COLO668 (cell line): Measurements from ENCODE around the gene FAM72D.
"Not testable (repeated sequence)": the region's sequence is repeated elsewhere in the genome, so short reads cannot be mapped to it uniquely, and the experiment has no call there.

ENCODE experiments used
- DNase-seq: peaks from one replicate; lab custom pipeline; 2025; ENCODE audit not compliant: unreplicated experiment; lab: John Stamatoyannopoulos, UW

Gene FAM72D

GRCh38 chr1:145144264-145144913, 48.6 kb downstream of the FAM72D start:
- DNase-seq: not testable (repeated sequence)

GRCh38 chr1:145146308-145146707, 50.5 kb downstream of the FAM72D start:
- DNase-seq: not testable (repeated sequence)

GRCh38 chr1:145147172-145147571, 51.4 kb downstream of the FAM72D start:
- DNase-seq: not testable (repeated sequence)

GRCh38 chr1:145155421-145155820, 59.6 kb downstream of the FAM72D start:
- DNase-seq: not testable (repeated sequence)

DNA sequence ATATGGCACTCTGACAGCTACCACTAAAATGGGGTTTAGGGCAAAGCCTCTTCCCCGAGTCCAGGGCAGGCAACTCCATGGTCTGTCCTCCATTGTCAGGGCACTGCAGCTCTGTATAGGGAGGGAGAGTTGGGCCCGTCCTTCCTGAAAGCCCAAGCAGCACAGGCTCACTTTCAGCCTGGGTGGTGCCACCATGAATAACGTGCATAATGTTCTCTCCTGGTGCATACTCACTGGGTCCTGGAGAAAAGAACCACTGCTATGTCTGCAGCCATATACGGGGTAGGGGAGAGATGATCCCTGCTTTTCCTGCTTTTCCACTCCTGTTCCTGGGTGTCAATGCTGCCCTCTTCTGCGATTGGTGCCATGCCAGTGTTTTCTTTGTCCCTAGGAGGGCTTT, 60.1 kb downstream of the FAM72D start:
- DNase-seq: not testable (repeated sequence)

DNA sequence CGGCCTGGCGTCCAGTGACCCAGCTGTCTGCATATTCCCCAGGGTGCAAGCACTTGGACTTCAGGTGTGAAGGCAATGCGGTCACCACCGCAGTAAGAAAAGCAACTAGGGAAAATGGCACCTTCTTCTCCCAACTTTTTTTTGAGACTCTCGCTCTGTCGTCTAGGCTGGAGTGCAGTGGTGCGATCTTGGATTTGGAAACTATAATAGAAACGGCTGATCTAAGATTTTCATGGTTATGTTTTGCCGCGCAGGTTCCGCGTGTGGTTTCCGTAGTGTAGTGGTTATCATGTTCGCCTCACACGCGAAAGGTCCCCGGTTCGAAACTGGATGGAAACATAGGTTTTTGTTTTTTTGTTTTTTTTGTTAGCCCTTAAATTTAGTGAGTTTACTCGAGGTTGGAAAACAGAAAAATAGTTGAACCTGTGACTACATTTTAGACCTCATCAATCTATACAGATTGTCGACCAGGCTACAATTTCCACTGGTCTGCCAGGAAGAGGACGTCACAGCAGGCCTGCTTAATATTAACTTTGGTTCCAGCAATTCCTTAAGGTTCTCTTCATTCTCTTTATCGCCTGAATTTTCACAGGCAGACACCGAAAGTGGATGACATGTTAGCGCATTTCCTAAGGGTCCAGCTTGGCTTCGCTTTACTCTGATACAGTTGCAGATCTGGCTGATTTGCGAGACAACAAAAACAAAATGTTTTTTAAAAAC, 61.3 kb downstream of the FAM72D start:
- DNase-seq: peak; percentile 49

- not testable (repeated sequence) for DNase-seq
Observed at GRCh38 chr1:145157715-145158114, 61.9 kb downstream of the FAM72D start.

DNA sequence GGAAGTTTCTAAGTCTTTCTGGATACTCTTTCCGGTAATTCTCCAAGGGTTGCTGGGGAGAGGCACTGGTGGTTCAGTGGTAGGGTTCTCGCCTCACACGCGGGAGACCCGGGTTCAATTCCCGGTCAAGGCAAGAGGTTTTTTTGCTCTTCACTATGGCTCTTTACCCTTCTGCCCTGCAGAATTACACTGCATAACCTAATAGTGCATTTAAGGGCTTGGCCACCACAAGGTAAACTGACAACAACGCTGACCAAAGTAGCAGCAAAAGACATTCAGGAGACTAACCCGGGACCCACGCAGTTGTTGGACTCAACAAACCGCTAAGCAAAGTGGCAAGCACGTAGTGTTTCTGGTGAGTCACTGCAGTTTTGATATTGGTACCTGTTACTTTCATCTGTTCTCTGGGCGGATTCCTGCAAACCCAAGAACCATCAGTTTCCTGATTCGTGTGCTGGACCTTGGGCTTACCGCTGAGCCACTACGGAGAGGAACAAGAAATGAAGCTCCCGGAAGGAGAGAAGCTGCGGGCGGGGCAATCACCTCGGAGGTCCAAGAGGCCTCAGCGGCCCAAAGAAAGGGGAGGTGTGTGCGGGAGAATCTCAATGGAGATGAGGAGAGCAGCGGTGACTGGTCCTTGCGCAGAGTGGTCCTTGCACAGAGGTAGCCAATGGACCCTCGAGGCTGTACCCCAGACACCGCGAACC, 65.4 kb downstream of the FAM72D start:
- DNase-seq: not testable (repeated sequence)
